Right cardiac atrium (tissue), 5 donors: Measurements from ENCODE around the gene ANKRD11. TPM values are rescaled to one million over a fixed set of nuclear protein-coding genes. Genes with fewer than 3 reads are reported as not detected.
"Not testable (repeated sequence)": the region's sequence is repeated elsewhere in the genome, so short reads cannot be mapped to it uniquely, and the experiment has no call there.

ENCODE experiments used
- ATAC-seq, 2 donors: fragments of 200-7000 bp; cut with Tn5 transposase; one replicate each; pipeline versions ENCODE4 v1.8.0 to v1.9.1; 2020; ENCODE audit warnings: moderate library complexity in 2 of 2, mild to moderate bottlenecking in 1 of 2
- DNase-seq, 3 donors: peaks; one replicate each; pipeline ENCODE4 v3.0.0-alpha.2; 2020
- H3K27ac ChIP-seq: one replicate; pipeline ENCODE4 v1.5.1; 2013; ENCODE audit warnings: mild to moderate bottlenecking, low read length, control low read depth, moderate library complexity
- H3K27me3 ChIP-seq: one replicate; pipeline ENCODE4 v1.6.1; 2013; ENCODE audit not compliant: control insufficient read depth, insufficient read depth
- H3K4me1 ChIP-seq: one replicate; pipeline ENCODE4 v1.6.1; 2013; ENCODE audit warnings: low read length; ENCODE audit not compliant: control insufficient read depth, insufficient read depth
- H3K4me3 ChIP-seq: one replicate; pipeline ENCODE4 v1.5.1; 2013; ENCODE audit warnings: low read length, control low read depth
- H3K9me3 ChIP-seq: one replicate; pipeline ENCODE4 v1.6.1; 2013; ENCODE audit warnings: low read length; ENCODE audit not compliant: control insufficient read depth
- WGBS: extraction: QIAGEN DNeasy Blood & Tissue Kit; methylation state at CpG from one replicate; pipeline ENCODE4 v1.1.7; 2013; 5-methylcytosine and 5-hydroxymethylcytosine counted together
- intact Hi-C, 4 donors: fragments of 100-400 bp; cut with DNase I; formaldehyde crosslinking; loops; one replicate each; pipeline versions ENCODE4 v1.11.0 to v1.14.0; 2022 to 2023
- polyA plus RNA-seq: library from polyadenylated mRNA; stranded (reverse); fragments of 200-250 nt; gene quantifications from one replicate; pipeline ENCODE4 v1.2.3, GENCODE V29; 2013
- total RNA-seq, 4 donors: library from RNA; stranded (reverse); fragmentation: NEBNext Ultra II Directional; extraction: Animal tissue kit (Norgen Biotek cat#: 25700); gene quantifications; one replicate each; pipeline ENCODE4 v1.2.1, GENCODE V29; 2021
- donor health status: healthy with polysubstance abuse.
- donor health status: DM: no; HTN: yes; CAD: no.
- donor health status: DM: no; HTN: no; CAD: no.
- donor health status: DM: no; HTN: yes; CAD: no; lungs with severe emphysema.
- donor health status: DM: yes; HTN: yes; CAD: no.

The ANKRD11 gene
- total and polyA plus RNA-seq, 5 donors = 75.3 to 98.9 (median 95.3) TPM

DNA sequence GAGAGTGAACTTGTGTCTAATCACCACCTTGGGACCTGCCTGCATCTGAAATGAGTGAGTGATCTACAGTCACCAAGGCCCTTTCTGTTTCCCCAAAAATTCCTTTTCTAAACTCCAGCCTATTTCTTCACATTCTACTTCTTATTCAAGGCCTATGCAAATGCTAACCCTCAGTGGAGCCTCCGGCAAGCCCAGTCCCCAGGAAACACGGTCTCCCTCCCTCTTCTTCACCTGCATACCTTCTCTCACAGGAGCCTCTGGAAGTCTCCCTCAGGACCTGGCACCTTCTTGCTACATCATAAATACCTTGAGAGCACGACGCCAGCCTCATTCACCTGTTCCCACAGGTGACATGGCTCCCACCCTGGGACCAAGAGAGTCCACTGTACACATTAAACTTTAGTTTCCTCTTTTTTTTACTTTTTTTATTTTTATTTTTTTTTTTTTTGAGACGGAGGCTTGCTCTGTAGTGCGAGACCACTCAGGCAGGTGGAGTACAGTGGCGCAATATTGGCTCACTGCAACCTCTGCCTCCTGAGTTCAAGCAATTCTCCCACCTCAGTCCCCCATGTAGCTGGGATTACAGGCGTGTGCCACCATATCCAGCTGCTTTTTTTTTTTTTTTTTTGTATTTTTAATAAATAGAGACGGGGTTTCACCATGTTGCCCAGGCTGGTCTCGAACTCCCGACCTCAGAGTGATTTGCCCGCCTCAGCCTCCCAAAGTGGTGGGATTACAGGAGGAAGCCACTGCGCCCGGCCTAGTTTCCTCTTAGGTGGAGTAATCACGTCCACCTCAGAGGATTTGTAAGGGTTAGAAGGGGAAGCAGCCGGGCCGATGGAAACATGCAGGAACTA lies 97.3 kb downstream of the ANKRD11 start:
- no peak overlapping the region for H3K27ac ChIP-seq
- 72% methylated on average over 17 of the region's 17 CpGs for WGBS
- intact Hi-C loops = no loop called here
- peaks cover 13% of the 10 kb centered on the region for H3K4me1 ChIP-seq
- DNase-seq (no peak), ATAC-seq (no peak)
- H3K27me3 ChIP-seq = no peaks in the 10 kb centered on the region
- no peak overlapping the region for H3K4me3 ChIP-seq
- H3K9me3 ChIP-seq = no peaks in the 10 kb centered on the region

GRCh38 chr16:89390224-89390583 lies 100.2 kb downstream of the ANKRD11 start:
- intact Hi-C loops, ATAC-seq, H3K4me3 ChIP-seq, H3K9me3 ChIP-seq, DNase-seq, H3K27ac ChIP-seq, H3K27me3 ChIP-seq: not testable (repeated sequence)
- 97% methylated on average over 15 of the region's 15 CpGs for WGBS
- peaks cover 16% of the 10 kb centered on the region for H3K4me1 ChIP-seq

- peaks cover 14% of the 10 kb centered on the region for H3K4me1 ChIP-seq
- H3K27ac ChIP-seq, H3K9me3 ChIP-seq, intact Hi-C loops, H3K27me3 ChIP-seq, H3K4me3 ChIP-seq, ATAC-seq: not testable (repeated sequence)
- peak in 1 of 3 donors; percentile 14 for DNase-seq
- 97% methylated on average over 44 of the region's 44 CpGs for WGBS
Observed at GRCh38 chr16:89389504-89390223, 100.7 kb downstream of the ANKRD11 start.

- DNase-seq = peak in 1 of 3 donors; percentile 33
- 87% methylated on average over 9 of the region's 9 CpGs for WGBS
- H3K4me3 ChIP-seq = no peak overlapping the region
- intact Hi-C loops = no loop called here
- no peaks in the 10 kb centered on the region for H3K9me3 ChIP-seq
- H3K27me3 ChIP-seq = no peaks in the 10 kb centered on the region
- H3K4me1 ChIP-seq = peaks cover 16% of the 10 kb centered on the region
- ATAC-seq = no peak
- no peak overlapping the region for H3K27ac ChIP-seq
Observed at GRCh38 chr16:89388536-89388935, 101.8 kb downstream of the ANKRD11 start.

DNA sequence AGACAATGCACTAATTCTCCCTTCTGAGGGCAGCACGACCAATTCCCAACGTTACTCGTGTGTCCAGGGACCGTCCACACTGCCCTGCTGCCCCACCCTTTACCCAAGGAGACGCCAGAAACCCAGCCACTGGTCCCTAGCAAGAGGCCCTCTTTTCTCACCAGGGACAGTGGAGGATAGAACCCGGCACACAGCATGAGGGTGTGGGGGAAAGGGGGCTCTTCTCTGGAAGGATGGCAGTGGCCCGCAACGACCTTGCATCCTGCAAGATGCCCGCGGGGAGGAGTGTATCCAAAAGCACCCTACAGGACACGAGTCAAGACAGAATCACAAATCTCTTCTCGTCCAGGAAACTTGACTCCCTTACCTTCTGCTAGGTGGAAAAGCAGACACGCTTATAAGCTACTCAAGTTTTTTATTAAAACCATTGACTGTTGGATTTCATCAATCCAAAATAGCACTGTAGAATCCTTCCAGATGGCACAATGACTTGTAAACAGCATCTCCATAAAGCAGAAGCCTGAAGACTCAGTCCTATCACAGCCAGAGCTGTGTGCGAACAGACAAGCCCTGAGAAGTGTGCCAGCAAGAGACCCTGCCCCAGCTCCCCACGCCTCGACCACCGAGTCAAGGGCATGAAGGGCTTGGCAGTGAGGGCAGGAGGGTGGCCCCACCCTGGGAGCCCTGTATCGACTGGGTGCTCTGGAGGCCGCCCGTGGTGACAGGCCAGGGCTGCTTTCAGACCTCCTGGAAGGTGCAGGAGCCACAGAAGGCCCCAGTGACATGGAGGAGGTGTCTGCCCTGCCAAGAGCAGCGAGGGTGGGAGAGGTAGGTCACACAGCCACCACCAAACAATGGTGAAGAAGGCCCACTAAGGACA lies 103.8 kb downstream of the ANKRD11 start:
- no peak for ATAC-seq
- Histone ChIP-seq H3K27ac (no peak overlapping the region), H3K9me3 (no peaks in the 10 kb centered on the region), H3K4me3 (no peak overlapping the region), H3K27me3 (no peaks in the 10 kb centered on the region), H3K4me1 (peaks cover 27% of the 10 kb centered on the region)
- 76% methylated on average over 21 of the region's 21 CpGs for WGBS
- intact Hi-C loops = no loop called here
- DNase-seq = peak in 1 of 3 donors; percentile 41

GRCh38 chr16:89385712-89386111 lies 104.6 kb downstream of the ANKRD11 start:
- no peaks in the 10 kb centered on the region for H3K27me3 ChIP-seq
- ATAC-seq (no peak), DNase-seq (peak in 2 of 3 donors; percentile 41 to 53)
- H3K9me3 ChIP-seq = no peaks in the 10 kb centered on the region
- intact Hi-C loops = no loop called here
- 92% methylated on average over 21 of the region's 21 CpGs for WGBS
- peaks cover 28% of the 10 kb centered on the region for H3K4me1 ChIP-seq
- H3K4me3 ChIP-seq = no peak overlapping the region
- no peak overlapping the region for H3K27ac ChIP-seq

GRCh38 chr16:89384282-89384681 lies 106.1 kb downstream of the ANKRD11 start:
- WGBS = 93% methylated on average over 12 of the region's 12 CpGs
- H3K4me1 ChIP-seq = peaks cover 33% of the 10 kb centered on the region
- H3K27ac ChIP-seq = no peak overlapping the region
- no peak for DNase-seq
- intact Hi-C loops = no loop called here
- H3K4me3 ChIP-seq = no peak overlapping the region
- ATAC-seq = no peak
- H3K27me3 ChIP-seq = no peaks in the 10 kb centered on the region
- no peaks in the 10 kb centered on the region for H3K9me3 ChIP-seq

DNA sequence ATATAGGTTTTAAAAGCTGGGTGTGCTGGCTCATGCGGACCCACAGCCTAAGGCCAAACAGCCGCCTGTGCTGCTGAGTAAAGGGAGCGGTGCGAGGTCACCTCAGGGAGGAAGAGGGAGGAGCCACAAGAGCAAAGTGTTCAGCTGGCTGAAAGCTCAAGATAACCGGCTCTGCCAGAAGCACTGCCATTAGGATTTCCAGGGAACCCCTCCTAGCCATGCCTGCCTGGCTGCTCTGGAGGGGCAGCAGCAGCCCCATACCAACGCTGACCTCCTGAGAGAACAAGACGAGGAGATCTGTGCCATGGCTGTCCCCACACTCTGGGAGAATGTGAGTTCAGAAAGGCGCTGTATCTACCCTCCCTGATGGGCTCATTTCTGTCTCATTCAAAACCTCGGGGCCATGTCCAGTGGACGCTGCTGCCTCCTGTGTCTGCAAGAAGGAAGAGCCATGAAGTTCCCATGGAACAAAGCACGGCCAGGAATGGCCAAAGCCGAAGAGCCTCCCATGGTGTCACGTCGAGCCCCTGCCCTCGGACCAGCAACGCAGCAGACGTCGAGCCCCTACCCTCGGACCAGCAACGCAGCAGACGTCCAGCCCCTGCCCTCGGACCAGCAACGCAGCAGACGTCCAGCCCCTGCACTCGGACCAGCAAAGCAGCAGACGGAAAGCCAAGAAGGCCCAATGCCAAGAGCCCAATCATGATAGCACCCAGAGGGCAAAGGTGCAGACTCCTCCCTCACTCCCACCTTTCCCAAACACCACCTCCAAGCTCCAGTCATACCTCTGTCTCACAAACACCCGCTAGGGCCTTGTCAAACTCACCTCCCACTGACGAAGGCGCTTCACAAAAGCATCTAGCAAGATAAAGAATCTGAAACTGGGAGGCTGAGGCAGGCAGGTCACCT lies 107.0 kb downstream of the ANKRD11 start:
- Histone ChIP-seq H3K4me1 (peaks cover 36% of the 10 kb centered on the region), H3K4me3 (no peak overlapping the region), H3K9me3 (no peaks in the 10 kb centered on the region), H3K27me3 (no peaks in the 10 kb centered on the region), H3K27ac (peak overlapping the region; percentile 38)
- WGBS = 34% methylated on average over 29 of the region's 29 CpGs
- DNase-seq (peak in 2 of 3 donors; percentile 51 to 80), ATAC-seq (peak; percentile 79 to 83)
- intact Hi-C loops = no loop called here

DNA sequence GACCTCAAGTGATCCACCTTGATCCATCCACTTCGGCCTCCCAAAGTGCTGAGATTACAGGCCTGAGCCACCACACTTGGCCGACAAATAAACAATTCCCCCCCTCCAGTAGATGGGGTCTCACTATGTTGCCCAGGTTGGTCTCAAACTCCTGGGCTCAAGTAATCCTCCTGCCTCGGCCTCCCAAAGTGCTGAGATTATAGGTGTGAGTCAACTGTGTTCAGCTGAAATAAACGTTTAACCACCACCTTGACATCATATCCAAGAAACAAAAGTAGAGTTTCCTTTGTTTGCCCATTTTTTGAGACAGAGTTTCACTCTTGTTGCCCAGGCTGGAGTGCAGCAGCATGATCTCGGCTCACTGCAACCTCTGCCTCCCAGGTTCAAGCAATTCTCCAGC lies 107.8 kb downstream of the ANKRD11 start:
- H3K4me3 ChIP-seq, intact Hi-C loops, H3K27ac ChIP-seq, ATAC-seq, H3K9me3 ChIP-seq, H3K27me3 ChIP-seq, DNase-seq: not testable (repeated sequence)
- peaks cover 36% of the 10 kb centered on the region for H3K4me1 ChIP-seq
- WGBS = 76% methylated on average over 5 of the region's 5 CpGs

GRCh38 chr16:89381788-89382187 lies 108.6 kb downstream of the ANKRD11 start:
- Histone ChIP-seq H3K4me1 (peaks cover 34% of the 10 kb centered on the region), H3K27me3 (no peaks in the 10 kb centered on the region), H3K9me3 (no peaks in the 10 kb centered on the region), H3K27ac (peak overlapping the region; percentile 6), H3K4me3 (no peak overlapping the region)
- 61% methylated on average over 14 of the region's 14 CpGs for WGBS
- intact Hi-C loops = no loop called here
- no peak for ATAC-seq
- peak in 1 of 3 donors; percentile 50 for DNase-seq
